K562 (cell line): Measurements from ENCODE around the gene AGAP3.

Experiments used
- ATF3 ChIP-seq, 2 experiments: fragments of 450-650 bp in 1 of 2; sonication (generic) in 1 of 2; formaldehyde crosslinking in 1 of 2; IDR thresholded peaks in 1 of 2; conservative IDR thresholded peaks in 1 of 2; 2 replicates each; pipeline versions ENCODE4 v1.6.1 to v1.8.1; 2016 to 2023; ENCODE audit warnings: mild to moderate bottlenecking in 2 of 2, moderate library complexity in 2 of 2, inconsistent platforms in 1 of 2, missing genetic modification reagents in 1 of 2
- BHLHE40 ChIP-seq: IDR thresholded peaks from 2 replicates; pipeline ENCODE4 v1.6.1; 2011; ENCODE audit warnings: low read length, improper control_type of control experiment
- CTCF ChIP-seq, 3 experiments: IDR thresholded peaks in 2 of 3; conservative IDR thresholded peaks in 1 of 3; 2 replicates each; pipeline ENCODE4 v1.5.1; 2011 to 2012; ENCODE audit warnings: low read length in 3 of 3, mild to moderate bottlenecking in 3 of 3, control low read depth in 2 of 3, improper control_type of control experiment in 1 of 3, inconsistent platforms in 1 of 3, low read depth in 1 of 3, mixed read lengths in 1 of 3, moderate library complexity in 1 of 3; ENCODE audit not compliant: insufficient read depth in 2 of 3
- E2F4 ChIP-seq: sonication (generic); formaldehyde crosslinking; IDR thresholded peaks from 2 replicates; pipeline ENCODE4 v1.8.0; 2022; ENCODE audit warnings: mild to moderate bottlenecking, low read depth, missing genetic modification reagents
- MED1 ChIP-seq: sonication (generic); formaldehyde crosslinking; IDR thresholded peaks from 2 replicates; pipeline ENCODE4 v1.8.1; 2023; ENCODE audit warnings: missing genetic modification reagents, borderline replicate concordance
- NRF1 ChIP-seq, 2 experiments: fragments of 450-650 bp; IDR thresholded peaks in 1 of 2; conservative IDR thresholded peaks in 1 of 2; 2 replicates each; pipeline ENCODE4 v1.6.1; 2014; ENCODE audit warnings: mild to moderate bottlenecking in 2 of 2
- POLR2AphosphoS2 ChIP-seq: IDR thresholded peaks from 2 replicates; pipeline ENCODE4 v1.6.1; 2012; ENCODE audit warnings: low read length, improper control_type of control experiment
- RAD21 ChIP-seq, 2 experiments: fragments of 250-450 bp in 1 of 2; fragments of 450-650 bp in 1 of 2; sonication (Bioruptor Pico) in 1 of 2; formaldehyde crosslinking in 1 of 2; IDR thresholded peaks in 1 of 2; conservative IDR thresholded peaks in 1 of 2; 2 replicates each; pipeline versions ENCODE4 v1.4.0 to v1.8.0; 2020 to 2022; ENCODE audit warnings: mild to moderate bottlenecking in 2 of 2, moderate library complexity in 1 of 2
- RFX5 ChIP-seq: IDR thresholded peaks from 2 replicates; pipeline ENCODE4 v1.6.1; 2011; ENCODE audit warnings: low read depth, mild to moderate bottlenecking, improper control_type of control experiment, low read length
- UBTF ChIP-seq, 2 experiments: IDR thresholded peaks; 2 replicates each; pipeline ENCODE4 v1.6.1; 2012; ENCODE audit warnings: improper control_type of control experiment in 2 of 2, low read depth in 2 of 2, low read length in 2 of 2, borderline replicate concordance in 1 of 2
- ZBTB33 ChIP-seq: sonication (generic); formaldehyde crosslinking; IDR thresholded peaks from 2 replicates; pipeline ENCODE4 v1.8.1; 2023; ENCODE audit warnings: mild to moderate bottlenecking, missing genetic modification reagents
- TF ChIP-seq, protein P1 (sequence below): fragments of 450-650 bp; IDR thresholded peaks from 2 replicates; pipeline ENCODE4 v1.6.1; 2018; ENCODE audit not compliant: partially characterized antibody

GRCh38 chr7:151132461-151133205, 46.4 kb downstream of the AGAP3 start:
- TF ChIP-seq POLR2AphosphoS2 (no peak), MED1 (no peak), E2F4 (CRISPR knock-in tag) (no peak), BHLHE40 (no peak), UBTF (IDR thresholded peaks at IDR 0.05; ENCODE audit: borderline replicate concordance in 1 of 2, low read depth in 2 of 2, low read length in 2 of 2) (no peak), RAD21 (CRISPR knock-in tag; conservative IDR thresholded peaks at IDR 0.05 in 1 of 2, IDR thresholded peaks at IDR 0.05 in 1 of 2) (no peak), CTCF (IDR thresholded peaks at IDR 0.05 in 2 of 3, conservative IDR thresholded peaks at IDR 0.05 in 1 of 3; ENCODE audit: insufficient read depth in 2 of 3, low read depth in 1 of 3, low read length in 3 of 3) (no peak), ATF3 (IDR thresholded peaks at IDR 0.05) (no peak), ATF3 (CRISPR knock-in tag; conservative IDR thresholded peaks at IDR 0.05) (no peak), RFX5 (no peak), NRF1 (conservative IDR thresholded peaks at IDR 0.05 in 1 of 2, IDR thresholded peaks at IDR 0.05 in 1 of 2) (no peak), ZBTB33 (CRISPR knock-in tag) (no peak)
- TF ChIP-seq, protein P1, sequence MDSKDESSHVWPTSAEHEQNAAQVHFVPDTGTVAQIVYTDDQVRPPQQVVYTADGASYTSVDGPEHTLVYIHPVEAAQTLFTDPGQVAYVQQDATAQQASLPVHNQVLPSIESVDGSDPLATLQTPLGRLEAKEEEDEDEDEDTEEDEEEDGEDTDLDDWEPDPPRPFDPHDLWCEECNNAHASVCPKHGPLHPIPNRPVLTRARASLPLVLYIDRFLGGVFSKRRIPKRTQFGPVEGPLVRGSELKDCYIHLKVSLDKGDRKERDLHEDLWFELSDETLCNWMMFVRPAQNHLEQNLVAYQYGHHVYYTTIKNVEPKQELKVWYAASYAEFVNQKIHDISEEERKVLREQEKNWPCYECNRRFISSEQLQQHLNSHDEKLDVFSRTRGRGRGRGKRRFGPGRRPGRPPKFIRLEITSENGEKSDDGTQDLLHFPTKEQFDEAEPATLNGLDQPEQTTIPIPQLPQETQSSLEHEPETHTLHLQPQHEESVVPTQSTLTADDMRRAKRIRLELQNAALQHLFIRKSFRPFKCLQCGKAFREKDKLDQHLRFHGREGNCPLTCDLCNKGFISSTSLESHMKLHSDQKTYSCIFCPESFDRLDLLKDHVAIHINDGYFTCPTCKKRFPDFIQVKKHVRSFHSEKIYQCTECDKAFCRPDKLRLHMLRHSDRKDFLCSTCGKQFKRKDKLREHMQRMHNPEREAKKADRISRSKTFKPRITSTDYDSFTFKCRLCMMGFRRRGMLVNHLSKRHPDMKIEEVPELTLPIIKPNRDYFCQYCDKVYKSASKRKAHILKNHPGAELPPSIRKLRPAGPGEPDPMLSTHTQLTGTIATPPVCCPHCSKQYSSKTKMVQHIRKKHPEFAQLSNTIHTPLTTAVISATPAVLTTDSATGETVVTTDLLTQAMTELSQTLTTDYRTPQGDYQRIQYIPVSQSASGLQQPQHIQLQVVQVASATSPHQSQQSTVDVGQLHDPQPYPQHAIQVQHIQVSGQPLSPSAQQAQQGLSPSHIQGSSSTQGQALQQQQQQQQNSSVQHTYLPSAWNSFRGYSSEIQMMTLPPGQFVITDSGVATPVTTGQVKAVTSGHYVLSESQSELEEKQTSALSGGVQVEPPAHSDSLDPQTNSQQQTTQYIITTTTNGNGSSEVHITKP = no peak
